Right lobe of liver (tissue), 6 donors: ENCODE measurements around the gene DAD1. TPM values are rescaled to one million over a fixed set of nuclear protein-coding genes. Genes with fewer than 3 reads are reported as not detected.
A peak's percentile ranks its signal among the peaks of the same experiment; 100 is the strongest.

ENCODE experiments used
- ATAC-seq, 4 donors: fragments of 200-7000 bp; cut with Tn5 transposase; one replicate each; pipeline ENCODE4 v1.9.1; 2020; ENCODE audit warnings: mild to moderate bottlenecking in 4 of 4, moderate library complexity in 4 of 4
- DNase-seq, 3 donors: peaks; one replicate each; pipeline ENCODE4 v3.0.0-alpha.2; 2020
- H3K27ac ChIP-seq, 3 donors: fragments of 200-600 bp; one replicate each; pipeline ENCODE4 v1.8.0; 2022
- H3K27me3 ChIP-seq, 2 donors: fragments of 200-600 bp; one replicate each; pipeline ENCODE4 v1.8.0; 2022
- H3K36me3 ChIP-seq, 4 donors: fragments of 200-600 bp; sonication (generic) in 1 of 4; one replicate each; pipeline versions ENCODE4 v1.5.1 to v1.8.0; 2017 to 2022; ENCODE audit warnings: control low read depth in 1 of 4
- H3K4me1 ChIP-seq, 4 donors: fragments of 200-600 bp; sonication (generic) in 1 of 4; one replicate each; pipeline versions ENCODE4 v1.5.1 to v1.8.0; 2017 to 2022; ENCODE audit warnings: control low read depth in 1 of 4
- H3K4me3 ChIP-seq, 3 donors: fragments of 200-600 bp; one replicate each; pipeline ENCODE4 v1.8.0; 2022
- H3K9me3 ChIP-seq, 4 donors: fragments of 200-600 bp; sonication (generic) in 1 of 4; one replicate each; pipeline versions ENCODE4 v1.5.1 to v1.8.0; 2017 to 2022; ENCODE audit warnings: control low read depth in 1 of 4
- CTCF ChIP-seq, 4 donors: fragments of 200-600 bp in 3 of 4; fragments of 450-650 bp in 1 of 4; IDR thresholded peaks; one replicate each; pipeline versions ENCODE4 v1.5.1 to v1.8.0; 2016 to 2022; ENCODE audit warnings: antibody characterized with exemption in 4 of 4, mild to moderate bottlenecking in 2 of 4
- POLR2A ChIP-seq: fragments of 450-650 bp; IDR thresholded peaks from one replicate; pipeline ENCODE4 v1.6.1; 2017; ENCODE audit warnings: antibody characterized with exemption, mild to moderate bottlenecking
- WGBS: methylation state at CpG from one replicate; pipeline ENCODE4 v1.1.6; 2018; ENCODE audit warnings: low coverage, low lambda C conversion rate; ENCODE audit not compliant: insufficient coverage; ENCODE audit errors: missing lambda C conversion rate; 5-methylcytosine and 5-hydroxymethylcytosine counted together
- intact Hi-C, 2 donors: fragments of 100-400 bp; cut with DNase I; formaldehyde crosslinking; loops; one replicate each; pipeline versions ENCODE4 v1.11.2 to v1.14.1; 2022
- total RNA-seq, 6 experiments: library from RNA; depleted of rRNA in 2 of 6; stranded (reverse); fragments of >200 nt in 2 of 6; fragmentation: NEBNext Ultra II Directional in 3 of 6; extraction: Animal tissue kit (Norgen Biotek cat#: 25700) in 3 of 6; gene quantifications; one replicate each; pipeline versions ENCODE4 v1.1.0 to v1.2.4, GENCODE V29; 2016 to 2023
- donor health status: DM: no; HTN: yes; CAD: no.
- donor health status: DM: no; HTN: no; CAD: no.
- donor health status: DM: no; HTN: no; CAD: no.
- donor health status: DM: no; HTN: yes; CAD: no.
- donor health status: DM: no; HTN: yes; CAD: no.

The DAD1 gene
- total RNA-seq, 6 experiments from 2014 or later, result 107 to 249 (median 133) TPM

GRCh38 chr14:22561366-22561660, 27.7 kb downstream of the DAD1 start:
- Histone ChIP-seq H3K4me1 (peaks cover 0 to 28% (median 7%) of the 10 kb centered on the region in 4 donors), H3K27me3 (no peaks in the 10 kb centered on the region), H3K27ac (peak overlapping the region in 1 of 3 donors; percentile 30), H3K9me3 (peaks cover 0 to 3% (median 0%) of the 10 kb centered on the region in 4 donors), H3K36me3 (peaks cover 0 to 22% (median 8%) of the 10 kb centered on the region in 4 donors), H3K4me3 (no peak overlapping the region)
- no peak for DNase-seq
- intact Hi-C loops, result no loop called here
- no peak for TF ChIP-seq CTCF (IDR thresholded peaks at IDR 0.05)
- 4% methylated on average over 3 of the region's 3 CpGs for WGBS
- no peak for ATAC-seq

GRCh38 chr14:22560662-22561365, 28.2 kb downstream of the DAD1 start:
- Histone ChIP-seq H3K27me3 (no peaks in the 10 kb centered on the region), H3K4me3 (no peak overlapping the region), H3K9me3 (peaks cover 0 to 3% (median 0%) of the 10 kb centered on the region in 4 donors), H3K27ac (peak overlapping the region; percentile 5 to 20 (median 9)), H3K36me3 (peaks cover 0 to 17% (median 8%) of the 10 kb centered on the region in 4 donors), H3K4me1 (peaks cover 0 to 28% (median 7%) of the 10 kb centered on the region in 4 donors)
- ATAC-seq (peak in 3 of 4 donors; percentile 10 to 35 (median 14)), DNase-seq (no peak)
- TF ChIP-seq CTCF (IDR thresholded peaks at IDR 0.05) (no peak), POLR2A (no peak)
- WGBS, result 34% methylated on average over 12 of the region's 13 CpGs
- intact Hi-C loops, result no loop called here

- no peak for DNase-seq
- Histone ChIP-seq H3K36me3 (peaks cover 0 to 6% (median 0%) of the 10 kb centered on the region in 4 donors), H3K9me3 (peaks cover 0 to 3% (median 0%) of the 10 kb centered on the region in 4 donors), H3K27ac (peak overlapping the region in 1 of 3 donors; percentile 43), H3K4me3 (no peak overlapping the region), H3K4me1 (peaks cover 0 to 28% (median 7%) of the 10 kb centered on the region in 4 donors), H3K27me3 (no peaks in the 10 kb centered on the region)
- no peak for TF ChIP-seq POLR2A
- TF ChIP-seq CTCF (IDR thresholded peaks at IDR 0.05), result no peak
- 57% methylated on average over 1 of the region's 1 CpG for WGBS
- no peak for ATAC-seq
- intact Hi-C loops, result loop anchor here (10.0 kb wide), 2 partner anchors 96 to 164 kb away; no protein-coding TSS in a partner anchor
Observed at GRCh38 chr14:22559041-22559440, 30.0 kb downstream of the DAD1 start.

- Histone ChIP-seq H3K4me3 (no peak overlapping the region), H3K4me1 (peaks cover 0 to 28% (median 7%) of the 10 kb centered on the region in 4 donors), H3K36me3 (no peaks in the 10 kb centered on the region), H3K9me3 (peaks cover 0 to 3% (median 0%) of the 10 kb centered on the region in 4 donors), H3K27me3 (no peaks in the 10 kb centered on the region), H3K27ac (peak overlapping the region; percentile 6 to 43 (median 16))
- TF ChIP-seq CTCF (IDR thresholded peaks at IDR 0.05) (no peak), POLR2A (no peak)
- ATAC-seq, result no peak
- no peak for DNase-seq
- intact Hi-C loops, result loop anchor here (10.0 kb wide), 2 partner anchors 96 to 164 kb away; no protein-coding TSS in a partner anchor
- WGBS, result 55% methylated on average over 10 of the region's 25 CpGs
Observed at GRCh38 chr14:22558221-22558913, 30.7 kb downstream of the DAD1 start.
